ENCODE data around the gene DDX46.
"Not testable (repeated sequence)": the region's sequence is repeated elsewhere in the genome, so short reads cannot be mapped to it uniquely, and the experiment has no call there.

Gene DDX46

GRCh38 chr5:134845852-134846640 is 87.5 kb downstream of the DDX46 start, which contains the start of gene C5orf24:
C5orf24 (plus strand) TSS chr5:134845968; CDS start chr5:134854901, 8,933 bp downstream.
- DNase-seq = peak; percentile 94

- peak; percentile 45 for DNase-seq
Observed at GRCh38 chr5:134846641-134846960, 88.0 kb downstream of the DDX46 start.

GRCh38 chr5:134849434-134849933 is 90.9 kb downstream of the DDX46 start:
- DNase-seq = not testable (repeated sequence)

- peak; percentile 30 for DNase-seq
Observed at GRCh38 chr5:134851307-134851923, 92.8 kb downstream of the DDX46 start.

- not testable (repeated sequence) for DNase-seq
Observed at GRCh38 chr5:134856465-134856864, 97.9 kb downstream of the DDX46 start.

GRCh38 chr5:134857401-134857800 is 98.8 kb downstream of the DDX46 start:
- DNase-seq = no peak

GRCh38 chr5:134864707-134865106 is 106.1 kb downstream of the DDX46 start:
- DNase-seq = no peak

- DNase-seq = peak; percentile 61
Observed at GRCh38 chr5:134873494-134873893, 114.9 kb downstream of the DDX46 start.

GRCh38 chr5:134873987-134874830 is 115.6 kb downstream of the DDX46 start, which contains the start of gene TXNDC15:
TXNDC15 (plus strand) TSS chr5:134874371; CDS start chr5:134874428, 57 bp downstream.
- DNase-seq = peak; percentile 89

GRCh38 chr5:134874831-134875655 is 116.5 kb downstream of the DDX46 start:
- DNase-seq = peak; percentile 60

- no peak for DNase-seq
Observed at GRCh38 chr5:134877159-134877558, 118.6 kb downstream of the DDX46 start.

GRCh38 chr5:134878403-134878802 is 119.8 kb downstream of the DDX46 start:
- DNase-seq = no peak

GRCh38 chr5:134879456-134879855 is 120.9 kb downstream of the DDX46 start:
- no peak for DNase-seq

Data from NCI-H82 (cell line).